OCI-M1 (cell line): Measurements from ENCODE around the gene SLC9A8.

Source experiments
- DNase-seq: peaks from one replicate; lab custom pipeline; 2025; lab: John Stamatoyannopoulos, UW

Gene SLC9A8

GRCh38 chr20:49877386-49877921 is 64.8 kb downstream of the SLC9A8 start:
- DNase-seq: no peak

GRCh38 chr20:49878977-49879376 is 66.3 kb downstream of the SLC9A8 start:
- DNase-seq: no peak

GRCh38 chr20:49880177-49880576 is 67.5 kb downstream of the SLC9A8 start:
- DNase-seq: no peak

- no peak for DNase-seq
Measured at GRCh38 chr20:49880724-49881445, 68.3 kb downstream of the SLC9A8 start.

DNA sequence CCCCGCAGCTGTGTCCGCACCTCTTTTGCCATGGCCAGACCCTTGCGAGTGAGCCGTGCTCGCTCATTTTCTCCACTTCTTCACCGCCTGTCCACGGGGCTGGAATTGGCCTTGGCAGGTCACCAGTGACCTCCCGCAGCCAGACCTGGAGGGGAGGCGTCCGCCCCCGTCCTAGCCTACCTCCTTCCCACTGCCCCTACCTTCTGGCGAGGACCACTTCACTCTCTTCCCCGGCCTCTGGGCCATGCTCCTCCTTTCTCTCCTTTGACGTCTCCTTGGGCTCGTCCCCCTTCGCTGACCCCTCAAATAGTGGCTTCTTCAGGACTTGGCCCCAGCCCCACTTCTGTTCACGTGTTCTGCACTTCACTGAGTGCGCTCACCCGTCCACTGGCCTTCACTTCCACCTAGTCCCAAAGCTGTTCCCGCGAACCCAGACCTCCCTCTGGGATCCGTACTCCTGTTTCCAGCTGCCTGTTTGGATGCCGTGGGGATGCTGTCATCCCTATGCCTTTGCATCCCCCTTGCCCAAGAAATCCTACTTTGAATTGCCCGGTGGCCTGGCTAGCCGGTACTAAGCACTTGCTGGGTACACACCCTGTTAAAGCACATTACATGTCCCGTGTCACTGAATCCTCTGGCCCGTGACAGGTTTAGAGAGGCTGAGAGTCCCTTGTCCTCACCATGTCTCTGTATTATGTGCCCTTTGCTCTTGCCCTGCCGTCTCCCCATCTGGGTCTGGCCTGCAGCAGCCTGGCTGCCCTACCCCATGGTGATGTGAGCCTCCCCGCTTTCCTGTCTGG is 69.7 kb downstream of the SLC9A8 start:
- no peak for DNase-seq

DNA sequence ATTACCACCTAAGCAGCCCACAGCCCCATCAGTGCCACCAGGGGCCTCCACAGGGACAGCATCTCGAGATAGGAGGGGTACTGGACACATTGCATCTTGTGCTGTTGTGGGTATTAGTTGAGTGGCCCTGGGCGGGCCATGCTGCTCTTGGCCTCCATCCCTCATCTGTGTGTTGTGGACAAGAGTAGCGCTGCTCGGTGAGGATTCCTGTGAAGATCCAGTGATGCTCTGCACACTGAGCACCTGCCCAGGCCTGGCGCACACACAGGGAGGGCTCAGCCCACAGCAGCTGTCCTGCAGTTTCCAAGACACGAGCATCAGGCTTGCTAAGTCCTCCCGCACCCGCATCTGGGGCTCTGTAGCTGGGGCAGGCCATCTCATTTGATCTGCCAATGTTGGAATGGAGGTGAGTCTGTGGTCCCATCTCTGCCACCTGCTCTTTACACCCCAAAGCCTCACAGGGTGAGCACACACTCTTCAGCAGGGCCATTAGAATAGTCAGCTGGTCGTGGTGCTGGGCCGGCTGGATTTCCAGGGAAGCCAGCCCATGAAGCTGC is 70.7 kb downstream of the SLC9A8 start:
- no peak for DNase-seq

- no peak for DNase-seq
Measured at GRCh38 chr20:49885558-49886332, 73.1 kb downstream of the SLC9A8 start.

GRCh38 chr20:49886571-49887213 is 74.1 kb downstream of the SLC9A8 start:
- no peak for DNase-seq

GRCh38 chr20:49887251-49888211 is 74.9 kb downstream of the SLC9A8 start:
- no peak for DNase-seq

DNA sequence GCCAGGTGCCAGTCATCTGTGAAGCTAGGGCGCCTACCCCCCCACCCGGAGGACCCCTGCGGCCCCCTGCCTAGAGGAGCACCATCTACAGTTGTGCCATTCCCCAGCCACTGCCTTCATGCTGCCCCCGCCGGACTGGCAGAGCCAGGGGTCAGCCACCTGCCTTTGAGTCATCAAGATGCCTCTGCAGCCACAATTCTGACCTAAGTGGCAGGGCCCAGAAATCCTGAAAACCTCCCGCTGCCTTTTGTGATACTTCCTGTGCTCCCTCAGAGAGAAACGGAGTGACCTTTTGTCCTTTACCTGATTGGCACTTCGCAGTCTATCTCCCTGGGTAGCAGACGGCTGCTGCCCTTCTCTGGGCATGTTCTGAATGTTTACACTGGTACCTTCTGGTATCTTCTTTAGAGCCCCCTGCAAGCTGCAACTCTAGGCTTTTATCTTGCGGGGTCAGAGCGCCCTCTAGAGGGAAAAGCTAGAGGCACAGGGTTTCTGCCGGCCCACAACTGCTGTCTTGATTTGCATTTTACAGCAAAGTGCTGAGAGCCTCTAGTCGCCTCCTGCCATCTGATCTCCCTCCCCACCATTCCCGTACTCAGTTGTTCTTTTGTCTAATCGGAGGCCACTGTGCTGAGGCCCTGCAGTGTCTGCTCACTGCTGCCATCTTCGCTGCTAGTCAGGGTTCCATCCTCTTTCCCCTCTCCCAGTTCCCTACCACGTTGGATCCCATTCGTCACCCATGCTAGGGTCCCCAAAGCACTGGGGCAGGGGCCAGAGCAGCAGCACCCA is 75.8 kb downstream of the SLC9A8 start:
- peak; percentile 79 for DNase-seq

GRCh38 chr20:49889001-49889934 is 76.6 kb downstream of the SLC9A8 start:
- DNase-seq: no peak

- no peak for DNase-seq
Measured at GRCh38 chr20:49889935-49890333, 77.3 kb downstream of the SLC9A8 start.

GRCh38 chr20:49890471-49891361 is 78.1 kb downstream of the SLC9A8 start:
- DNase-seq: no peak

DNA sequence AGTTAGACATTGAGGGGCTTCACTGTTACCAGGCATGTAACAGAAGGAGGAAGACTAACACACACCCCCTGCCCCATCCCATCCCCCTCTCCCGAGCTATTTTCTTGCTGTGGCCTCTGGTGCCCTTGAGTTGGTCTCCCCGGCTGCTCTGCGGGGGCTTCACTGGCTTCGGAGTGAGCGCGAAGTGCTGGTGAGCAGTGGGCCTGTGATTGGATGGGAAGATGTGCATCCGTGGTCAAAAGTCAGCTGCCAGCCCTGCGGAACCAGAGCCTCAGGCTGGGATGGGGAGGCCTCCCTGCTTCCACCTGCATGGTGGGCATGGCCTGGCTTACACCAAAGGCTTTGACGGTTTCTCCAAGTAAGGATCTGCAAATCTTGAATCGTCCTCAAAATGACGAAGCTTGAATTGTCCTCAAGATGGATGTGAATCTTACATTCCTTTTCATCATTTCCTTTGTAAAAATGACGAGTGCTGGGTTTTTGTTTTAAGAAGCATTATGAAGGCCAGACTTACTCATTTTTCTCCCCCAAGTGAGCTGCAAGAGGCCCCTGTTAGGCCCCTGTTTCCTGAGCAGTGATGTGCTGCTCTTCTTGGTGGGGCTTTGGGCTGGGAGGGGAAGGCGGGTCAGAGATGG is 79.0 kb downstream of the SLC9A8 start:
- DNase-seq: no peak

GRCh38 chr20:49892260-49892659 is 79.6 kb downstream of the SLC9A8 start:
- no peak for DNase-seq

DNA sequence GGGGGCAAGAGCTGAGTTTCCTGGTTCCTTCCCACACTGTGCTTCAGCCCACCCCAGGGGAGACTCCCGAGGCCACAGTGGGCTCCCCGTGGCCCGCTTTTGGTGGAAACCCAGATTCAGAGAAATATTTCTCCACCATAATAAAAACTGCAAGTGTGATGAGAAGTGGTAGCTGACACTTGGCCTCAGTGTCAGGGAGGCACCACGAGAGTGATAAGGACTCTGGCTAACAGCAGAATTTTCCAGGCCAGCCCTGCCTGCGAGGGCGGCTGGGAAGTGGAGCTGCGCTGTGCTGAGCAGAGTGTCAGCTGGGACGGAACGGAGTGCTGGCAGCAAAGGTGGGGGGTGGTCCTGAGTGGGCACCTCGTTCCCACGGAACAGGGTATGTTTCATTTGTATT is 80.2 kb downstream of the SLC9A8 start:
- peak; percentile 33 for DNase-seq
